WTC11 (cell line): ENCODE measurements around the gene AGAP1.

Source experiments
- ELF4 ChIP-seq: sonication (generic); formaldehyde crosslinking; IDR thresholded peaks from 2 replicates; pipeline ENCODE4 v1.8.1; 2022; ENCODE audit warnings: low read depth, mild to moderate bottlenecking, moderate library complexity, missing genetic modification reagents
- NR3C1 ChIP-seq: sonication (generic); formaldehyde crosslinking; conservative IDR thresholded peaks from 2 replicates; pipeline ENCODE4 v1.8.1; 2023; ENCODE audit warnings: low read depth, mild to moderate bottlenecking, missing genetic modification reagents
- OVOL2 ChIP-seq: fragments of 250-450 bp; sonication (Bioruptor Pico); IDR thresholded peaks from 2 replicates; pipeline ENCODE4 v1.9.0; 2021; ENCODE audit warnings: mild to moderate bottlenecking, borderline replicate concordance
- ZNF416 ChIP-seq: fragments of 250-450 bp; sonication (Bioruptor Pico); IDR thresholded peaks from 2 replicates; pipeline ENCODE4 v1.9.0; 2021; ENCODE audit warnings: mild to moderate bottlenecking, inconsistent platforms
- TF ChIP-seq, protein P1 (sequence below): fragments of 200-600 bp; IDR thresholded peaks from 2 replicates; pipeline ENCODE4 v1.8.0; 2022; ENCODE audit warnings: antibody characterized with exemption
- TF ChIP-seq, protein P2 (sequence below): sonication (generic); formaldehyde crosslinking; IDR thresholded peaks from 2 replicates; pipeline ENCODE4 v1.8.1; 2023; ENCODE audit warnings: mild to moderate bottlenecking, missing genetic modification reagents, borderline replicate concordance
- TF ChIP-seq, protein P3 (sequence below): sonication (generic); formaldehyde crosslinking; IDR thresholded peaks from 2 replicates; pipeline ENCODE4 v1.8.0; 2023; ENCODE audit warnings: missing genetic modification reagents

DNA sequence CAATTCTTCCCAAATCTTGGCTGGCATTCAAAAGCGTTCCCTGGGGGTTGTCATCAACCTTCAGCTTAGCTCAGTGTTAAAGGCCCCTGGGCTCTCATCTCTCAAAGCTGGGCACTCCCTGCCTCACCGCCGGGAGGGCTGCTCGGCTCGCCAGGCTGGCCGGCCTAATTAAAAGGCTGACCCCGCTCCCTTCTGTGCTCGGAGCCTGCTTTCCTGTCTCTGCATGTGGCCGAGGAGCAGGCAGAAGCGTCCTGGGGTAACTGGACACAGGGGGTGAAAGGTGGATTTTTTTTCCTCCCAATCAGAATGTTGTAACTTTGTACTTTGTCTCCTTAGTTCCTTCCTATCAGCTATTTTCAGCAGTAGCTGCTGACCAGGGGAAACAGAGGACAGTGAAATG, 443.2 kb downstream of the AGAP1 start:
- TF ChIP-seq, protein P1, sequence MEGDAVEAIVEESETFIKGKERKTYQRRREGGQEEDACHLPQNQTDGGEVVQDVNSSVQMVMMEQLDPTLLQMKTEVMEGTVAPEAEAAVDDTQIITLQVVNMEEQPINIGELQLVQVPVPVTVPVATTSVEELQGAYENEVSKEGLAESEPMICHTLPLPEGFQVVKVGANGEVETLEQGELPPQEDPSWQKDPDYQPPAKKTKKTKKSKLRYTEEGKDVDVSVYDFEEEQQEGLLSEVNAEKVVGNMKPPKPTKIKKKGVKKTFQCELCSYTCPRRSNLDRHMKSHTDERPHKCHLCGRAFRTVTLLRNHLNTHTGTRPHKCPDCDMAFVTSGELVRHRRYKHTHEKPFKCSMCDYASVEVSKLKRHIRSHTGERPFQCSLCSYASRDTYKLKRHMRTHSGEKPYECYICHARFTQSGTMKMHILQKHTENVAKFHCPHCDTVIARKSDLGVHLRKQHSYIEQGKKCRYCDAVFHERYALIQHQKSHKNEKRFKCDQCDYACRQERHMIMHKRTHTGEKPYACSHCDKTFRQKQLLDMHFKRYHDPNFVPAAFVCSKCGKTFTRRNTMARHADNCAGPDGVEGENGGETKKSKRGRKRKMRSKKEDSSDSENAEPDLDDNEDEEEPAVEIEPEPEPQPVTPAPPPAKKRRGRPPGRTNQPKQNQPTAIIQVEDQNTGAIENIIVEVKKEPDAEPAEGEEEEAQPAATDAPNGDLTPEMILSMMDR: no peak
- TF ChIP-seq, protein P2, sequence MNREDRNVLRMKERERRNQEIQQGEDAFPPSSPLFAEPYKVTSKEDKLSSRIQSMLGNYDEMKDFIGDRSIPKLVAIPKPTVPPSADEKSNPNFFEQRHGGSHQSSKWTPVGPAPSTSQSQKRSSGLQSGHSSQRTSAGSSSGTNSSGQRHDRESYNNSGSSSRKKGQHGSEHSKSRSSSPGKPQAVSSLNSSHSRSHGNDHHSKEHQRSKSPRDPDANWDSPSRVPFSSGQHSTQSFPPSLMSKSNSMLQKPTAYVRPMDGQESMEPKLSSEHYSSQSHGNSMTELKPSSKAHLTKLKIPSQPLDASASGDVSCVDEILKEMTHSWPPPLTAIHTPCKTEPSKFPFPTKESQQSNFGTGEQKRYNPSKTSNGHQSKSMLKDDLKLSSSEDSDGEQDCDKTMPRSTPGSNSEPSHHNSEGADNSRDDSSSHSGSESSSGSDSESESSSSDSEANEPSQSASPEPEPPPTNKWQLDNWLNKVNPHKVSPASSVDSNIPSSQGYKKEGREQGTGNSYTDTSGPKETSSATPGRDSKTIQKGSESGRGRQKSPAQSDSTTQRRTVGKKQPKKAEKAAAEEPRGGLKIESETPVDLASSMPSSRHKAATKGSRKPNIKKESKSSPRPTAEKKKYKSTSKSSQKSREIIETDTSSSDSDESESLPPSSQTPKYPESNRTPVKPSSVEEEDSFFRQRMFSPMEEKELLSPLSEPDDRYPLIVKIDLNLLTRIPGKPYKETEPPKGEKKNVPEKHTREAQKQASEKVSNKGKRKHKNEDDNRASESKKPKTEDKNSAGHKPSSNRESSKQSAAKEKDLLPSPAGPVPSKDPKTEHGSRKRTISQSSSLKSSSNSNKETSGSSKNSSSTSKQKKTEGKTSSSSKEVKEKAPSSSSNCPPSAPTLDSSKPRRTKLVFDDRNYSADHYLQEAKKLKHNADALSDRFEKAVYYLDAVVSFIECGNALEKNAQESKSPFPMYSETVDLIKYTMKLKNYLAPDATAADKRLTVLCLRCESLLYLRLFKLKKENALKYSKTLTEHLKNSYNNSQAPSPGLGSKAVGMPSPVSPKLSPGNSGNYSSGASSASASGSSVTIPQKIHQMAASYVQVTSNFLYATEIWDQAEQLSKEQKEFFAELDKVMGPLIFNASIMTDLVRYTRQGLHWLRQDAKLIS (CRISPR knock-in tag): no peak
- TF ChIP-seq NR3C1 (CRISPR knock-in tag): no peak
- no peak for TF ChIP-seq ELF4 (CRISPR knock-in tag)
- TF ChIP-seq ZNF416 (CRISPR knock-in tag): no peak
- no peak for TF ChIP-seq OVOL2 (CRISPR knock-in tag)
- TF ChIP-seq, protein P3, sequence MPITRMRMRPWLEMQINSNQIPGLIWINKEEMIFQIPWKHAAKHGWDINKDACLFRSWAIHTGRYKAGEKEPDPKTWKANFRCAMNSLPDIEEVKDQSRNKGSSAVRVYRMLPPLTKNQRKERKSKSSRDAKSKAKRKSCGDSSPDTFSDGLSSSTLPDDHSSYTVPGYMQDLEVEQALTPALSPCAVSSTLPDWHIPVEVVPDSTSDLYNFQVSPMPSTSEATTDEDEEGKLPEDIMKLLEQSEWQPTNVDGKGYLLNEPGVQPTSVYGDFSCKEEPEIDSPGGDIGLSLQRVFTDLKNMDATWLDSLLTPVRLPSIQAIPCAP (CRISPR knock-in tag): no peak
